SJCRH30 (cell line): ENCODE results near the gene SLC50A1. TPM values are rescaled to one million over a fixed set of nuclear protein-coding genes. Genes with fewer than 3 reads are reported as not detected.

Experiments
- DNase-seq, 2 experiments: peaks; one replicate each; pipeline ENCODE4 v3.0.0-alpha.2; 2015 to 2020
- H3K27ac ChIP-seq: fragments of 250-450 bp; sonication (Bioruptor Pico); 2 replicates; pipeline ENCODE4 v1.5.1; 2020; ENCODE audit warnings: mild to moderate bottlenecking, moderate library complexity
- H3K27me3 ChIP-seq: fragments of 250-450 bp; sonication (Bioruptor Pico); 2 replicates; pipeline ENCODE4 v1.5.1; 2020; ENCODE audit warnings: mild to moderate bottlenecking, moderate library complexity
- H3K36me3 ChIP-seq: fragments of 250-450 bp; sonication (Bioruptor Pico); 2 replicates; pipeline ENCODE4 v1.5.1; 2020; ENCODE audit warnings: mild to moderate bottlenecking, moderate library complexity
- H3K4me1 ChIP-seq: fragments of 250-450 bp; sonication (Bioruptor Pico); 2 replicates; pipeline ENCODE4 v1.5.1; 2020; ENCODE audit warnings: mild to moderate bottlenecking, moderate library complexity
- H3K4me3 ChIP-seq: fragments of 250-450 bp; sonication (Bioruptor Pico); 2 replicates; pipeline ENCODE4 v1.5.1; 2020; ENCODE audit warnings: mild to moderate bottlenecking, moderate library complexity
- H3K9me3 ChIP-seq: fragments of 250-450 bp; sonication (Bioruptor Pico); replicated peaks from 2 replicates; pipeline ENCODE4 v1.5.1; 2020; ENCODE audit warnings: mild to moderate bottlenecking, moderate library complexity
- total RNA-seq: library from RNA; depleted of rRNA; stranded (reverse); fragments of >200 nt; shearing (Covaris generic); gene quantifications from 2 replicates; pipeline ENCODE4 v1.2.3, GENCODE V29; 2014; rRNA removed

The SLC50A1 gene
- total RNA-seq, 1 experiment from 2014 or later: 12.9 TPM

GRCh38 chr1:155186794-155187455 is 51.3 kb downstream of the SLC50A1 start:
- no peaks in the 10 kb centered on the region for H3K9me3 ChIP-seq
- H3K27me3 ChIP-seq: no peaks in the 10 kb centered on the region
- peaks cover 3% of the 10 kb centered on the region; the same call in 1 of the 2 replicates for H3K4me1 ChIP-seq
- H3K27ac ChIP-seq: no peak overlapping the region
- no peak for DNase-seq
- no peak overlapping the region for H3K4me3 ChIP-seq
- no peaks in the 10 kb centered on the region for H3K36me3 ChIP-seq

- Histone ChIP-seq H3K4me1 (peaks cover 3% of the 10 kb centered on the region; the same call in 1 of the 2 replicates), H3K4me3 (no peak overlapping the region), H3K27me3 (no peaks in the 10 kb centered on the region), H3K27ac (no peak overlapping the region), H3K36me3 (no peaks in the 10 kb centered on the region), H3K9me3 (no peaks in the 10 kb centered on the region)
- no peak for DNase-seq
Observed at GRCh38 chr1:155187456-155187891, 51.8 kb downstream of the SLC50A1 start.

DNA sequence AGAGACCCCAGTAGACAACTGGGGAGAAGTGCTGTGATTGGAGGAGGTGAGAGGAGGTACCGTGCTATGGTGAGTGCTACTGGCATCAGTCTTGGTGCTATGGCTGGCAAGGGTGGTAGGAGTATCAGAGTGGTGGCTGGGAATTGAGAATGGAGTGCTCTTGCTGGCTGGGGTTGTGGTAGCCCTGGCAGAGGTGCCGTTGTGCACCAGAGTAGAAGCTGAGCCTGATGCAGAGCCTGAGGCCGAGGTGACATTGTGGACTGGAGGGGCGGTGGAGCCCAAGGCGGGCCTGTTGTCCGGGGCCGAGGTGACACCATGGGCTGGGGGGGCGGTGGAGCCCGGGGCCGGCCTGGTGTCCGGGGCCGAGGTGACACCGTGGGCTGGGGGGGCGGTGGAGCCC is 52.6 kb downstream of the SLC50A1 start:
- H3K9me3 ChIP-seq: no peaks in the 10 kb centered on the region
- H3K4me1 ChIP-seq: peaks cover 3% of the 10 kb centered on the region; the same call in 1 of the 2 replicates
- no peak overlapping the region for H3K27ac ChIP-seq
- H3K36me3 ChIP-seq: no peaks in the 10 kb centered on the region
- no peak for DNase-seq
- H3K4me3 ChIP-seq: no peak overlapping the region
- H3K27me3 ChIP-seq: no peaks in the 10 kb centered on the region

Other genes with a start within 250 kb of the SLC50A1 start
- 4.6 and 4.9 TPM in 2 replicates for gene PMVK, start 199.1 kb upstream of the SLC50A1 start, total RNA-seq
- 40.2 TPM in 2 replicates for gene PBXIP1, start 179.8 kb upstream of the SLC50A1 start, total RNA-seq
- 29.4 and 29.8 TPM in 2 replicates for gene PYGO2, start 174.1 kb upstream of the SLC50A1 start, total RNA-seq
- gene SHC1, start 165.1 kb upstream of the SLC50A1 start, total RNA-seq: 102 and 110 TPM in 2 replicates
- 299 and 303 TPM in 2 replicates for gene CKS1B, start 161.2 kb upstream of the SLC50A1 start, total RNA-seq
- 25.6 and 28.0 TPM in 2 replicates for gene FLAD1, start 152.5 kb upstream of the SLC50A1 start, total RNA-seq
- not detected in 2 replicates for gene LENEP, start 142.3 kb upstream of the SLC50A1 start, total RNA-seq
- gene ZBTB7B, start 133.1 kb upstream of the SLC50A1 start, total RNA-seq: 4.8 and 5.6 TPM in 2 replicates
- gene DCST2, start 102.1 kb upstream of the SLC50A1 start, total RNA-seq: not detected in 2 replicates
- gene DCST1, start 102.0 kb upstream of the SLC50A1 start, total RNA-seq: not detected in 2 replicates
- gene ADAM15, start 84.5 kb upstream of the SLC50A1 start, total RNA-seq: 16.9 and 18.3 TPM in 2 replicates
- gene EFNA4, start 72.1 kb upstream of the SLC50A1 start, total RNA-seq: 15.3 and 17.8 TPM in 2 replicates
- 3.5 and 4.2 TPM in 2 replicates for gene EFNA3, start 57.0 kb upstream of the SLC50A1 start, total RNA-seq
- 1.8 and 2.2 TPM in 2 replicates for gene EFNA1, start 8.0 kb upstream of the SLC50A1 start, total RNA-seq
- gene DPM3, start 4.7 kb downstream of the SLC50A1 start, total RNA-seq: 16.1 and 16.8 TPM in 2 replicates
- gene KRTCAP2, start 37.5 kb downstream of the SLC50A1 start, total RNA-seq: 84.2 and 90.9 TPM in 2 replicates
- gene TRIM46, start 38.0 kb downstream of the SLC50A1 start, total RNA-seq: 0.79 and 1.0 TPM in 2 replicates
- gene THBS3, start 72.0 kb downstream of the SLC50A1 start, total RNA-seq: 4.1 and 4.5 TPM in 2 replicates
- gene MTX1, start 72.8 kb downstream of the SLC50A1 start, total RNA-seq: 25.2 and 31.7 TPM in 2 replicates
- 12.1 and 12.7 TPM in 2 replicates for gene ENTREP3, start 119.6 kb downstream of the SLC50A1 start, total RNA-seq
- 42.1 and 43.4 TPM in 2 replicates for gene SCAMP3, start 126.5 kb downstream of the SLC50A1 start, total RNA-seq
- gene CLK2, start 137.7 kb downstream of the SLC50A1 start, total RNA-seq: 29.7 and 43.1 TPM in 2 replicates
- gene HCN3, start 141.6 kb downstream of the SLC50A1 start, total RNA-seq: 1.6 and 1.7 TPM in 2 replicates
- 0.04 TPM in 1 of 2 replicates, not detected in the other for gene PKLR, start 165.6 kb downstream of the SLC50A1 start, total RNA-seq
- gene FDPS, start 173.0 kb downstream of the SLC50A1 start, total RNA-seq: 144 and 148 TPM in 2 replicates
- gene RUSC1, start 185.0 kb downstream of the SLC50A1 start, total RNA-seq: 18.6 and 21.0 TPM in 2 replicates